K562 (cell line): ENCODE measurements around the gene ACO2. TPM values are rescaled to one million over a fixed set of nuclear protein-coding genes. Genes with fewer than 3 reads are reported as not detected.

Experiments
- ATAC-seq: fragments of 200-7000 bp; cut with Tn5 transposase; 3 replicates; pipeline ENCODE4 v1.9.1; 2020; ENCODE audit warnings: moderate library complexity
- BruUV-seq: library from RNA; stranded (reverse); fragments of 400-500 nt; replicated peaks from 2 replicates; lab custom pipeline; 2021; lab: Mats Ljungman, UMichigan
- CTCF ChIA-PET: fragments of 300-600 bp; formaldehyde crosslinking; extraction: SDS; loops from one replicate; lab custom pipeline; 2021; ENCODE audit warnings: low intra/inter-chr PET ratio; lab: Yijun Ruan, JAX
- POLR2A ChIA-PET: fragments of 300-600, 350-650 bp; sonication (Branson Sonifier 250); formaldehyde crosslinking; extraction: SDS; loops from one replicate; lab custom pipeline; 2021; ENCODE audit warnings: antibody characterized with exemption, inconsistent platforms; lab: Yijun Ruan, JAX
- DNase-seq, 4 experiments: peaks; one replicate each; pipeline versions ENCODE4 v3.0.0 to v3.0.0-alpha.2; 2011 to 2018; ENCODE audit warnings: low spot score in 3 of 4, mixed read lengths in 3 of 4; ENCODE audit errors: extremely low read depth in 1 of 4
- FAIRE-seq: peaks from 2 replicates; lab custom pipeline; 2011; peaks lifted over from hg19 to GRCh38; lab: Jason Lieb, UNC
- H2AFZ ChIP-seq: 2 replicates; pipeline ENCODE4 v1.6.0; 2011; ENCODE audit warnings: low read depth, low read length, control low read depth, inconsistent platforms
- H3K27ac ChIP-seq: fragments of 200-600 bp; 3 replicates; pipeline ENCODE4 v1.8.0; 2011; ENCODE audit warnings: low read depth, mild to moderate bottlenecking, control low read depth, inconsistent platforms, low read length, moderate library complexity, mixed read lengths; ENCODE audit errors: extremely low read depth
- H3K27me3 ChIP-seq, 2 experiments: fragments of 300-600 bp in 1 of 2; 2 replicates in 1 of 2; 3 replicates in 1 of 2; pipeline versions ENCODE4 v1.6.0 to v1.8.0; 2011; ENCODE audit warnings: inconsistent platforms in 2 of 2, low read length in 2 of 2, mild to moderate bottlenecking in 1 of 2, mixed read lengths in 1 of 2, moderate library complexity in 1 of 2; ENCODE audit not compliant: control insufficient read depth in 2 of 2, insufficient read depth in 2 of 2
- H3K36me3 ChIP-seq: fragments of 300-600 bp; 3 replicates; pipeline ENCODE4 v1.8.0; 2011; ENCODE audit warnings: mild to moderate bottlenecking, low read length, inconsistent platforms; ENCODE audit not compliant: control insufficient read depth, insufficient read depth
- H3K4me1 ChIP-seq, 2 experiments: fragments of 200-600 bp in 1 of 2; replicated peaks in 1 of 2; 2 replicates in 1 of 2; 3 replicates in 1 of 2; pipeline versions ENCODE4 v1.5.1 to v1.8.0; 2011; ENCODE audit warnings: inconsistent platforms in 2 of 2, low read length in 2 of 2, mild to moderate bottlenecking in 1 of 2, mixed read lengths in 1 of 2, moderate library complexity in 1 of 2; ENCODE audit not compliant: control insufficient read depth in 2 of 2, insufficient read depth in 2 of 2
- H3K4me2 ChIP-seq: 2 replicates; pipeline ENCODE4 v1.6.1; 2011; ENCODE audit warnings: low read length, control low read depth, inconsistent platforms, mixed read lengths; ENCODE audit not compliant: insufficient read depth
- H3K4me3 ChIP-seq: fragments of 200-600 bp; sonication (generic), shearing (Covaris generic); 2 replicates; pipeline ENCODE4 v1.5.1; 2016; ENCODE audit warnings: control low read depth, inconsistent platforms
- H3K79me2 ChIP-seq: fragments of 200-600 bp; 3 replicates; pipeline ENCODE4 v1.8.0; 2011; ENCODE audit warnings: low read length, inconsistent platforms; ENCODE audit not compliant: control insufficient read depth, insufficient read depth
- H3K9ac ChIP-seq, 2 experiments: 2 replicates each; pipeline versions ENCODE4 v1.6.0 to v1.6.1; 2011; ENCODE audit warnings: low read depth in 2 of 2, low read length in 2 of 2, control low read depth in 1 of 2, inconsistent platforms in 1 of 2, mild to moderate bottlenecking in 1 of 2, mixed read lengths in 1 of 2; ENCODE audit not compliant: insufficient read depth in 1 of 2
- H3K9me1 ChIP-seq: one replicate; pipeline ENCODE4 v1.6.0; 2011; ENCODE audit warnings: inconsistent platforms, mild to moderate bottlenecking, low read length, moderate library complexity; ENCODE audit not compliant: control insufficient read depth, insufficient read depth
- H3K9me3 ChIP-seq: replicated peaks from 2 replicates; pipeline ENCODE4 v1.5.1; 2011; ENCODE audit warnings: low read depth, low read length, inconsistent platforms; ENCODE audit not compliant: control insufficient read depth, insufficient read depth
- H4K20me1 ChIP-seq: replicated peaks from 2 replicates; pipeline ENCODE4 v1.6.1; 2011; ENCODE audit warnings: low read length, inconsistent platforms, mixed read lengths; ENCODE audit not compliant: control insufficient read depth, insufficient read depth
- EWSR1 ChIP-seq: fragments of 450-650 bp; IDR thresholded peaks from 2 replicates; pipeline ENCODE4 v1.6.1; 2018; ENCODE audit warnings: borderline replicate concordance, mild to moderate bottlenecking, low read depth, moderate library complexity; ENCODE audit not compliant: partially characterized antibody
- NR4A1 ChIP-seq, 2 experiments: fragments of 250-450 bp in 1 of 2; fragments of 450-650 bp in 1 of 2; sonication (Bioruptor Pico) in 1 of 2; IDR thresholded peaks; 2 replicates each; pipeline versions ENCODE4 v1.4.0 to v1.6.1; 2016 to 2020; ENCODE audit warnings: mild to moderate bottlenecking in 2 of 2, missing compliant biosample characterization in 1 of 2, missing genetic modification characterization in 1 of 2, moderate library complexity in 1 of 2
- ZNF217 ChIP-seq: sonication (generic); formaldehyde crosslinking; IDR thresholded peaks from 2 replicates; pipeline ENCODE4 v1.8.0; 2022; ENCODE audit warnings: mild to moderate bottlenecking, missing genetic modification reagents
- ZNF707 ChIP-seq: fragments of 250-450 bp; sonication (Bioruptor Pico); conservative IDR thresholded peaks from 2 replicates; pipeline ENCODE4 v1.8.0; 2022; ENCODE audit warnings: inconsistent platforms, mild to moderate bottlenecking, moderate library complexity
- WGBS: fragments of 100-300 bp; shearing (Covaris generic); methylation state at CpG from one replicate; pipeline ENCODE4 v1.1.6; 2016; ENCODE audit warnings: low coverage, mixed read lengths; ENCODE audit not compliant: insufficient coverage; ENCODE audit errors: missing lambda C conversion rate; 5-methylcytosine and 5-hydroxymethylcytosine counted together
- in situ Hi-C: fragments of 300-500 bp; cut with MboI; formaldehyde crosslinking; loops from 4 replicates; pipeline ENCODE4 v1.15.0; 2018; ENCODE audit warnings: inconsistent platforms, mixed read lengths
- intact Hi-C: fragments of 100-400 bp; cut with micrococcal nuclease; formaldehyde crosslinking; loops from 2 replicates; pipeline ENCODE4 v1.14.2; 2022
- polyA plus RNA-seq, 8 experiments: library from polyadenylated mRNA; depleted of rRNA in 4 of 8; stranded (reverse) in 5 of 8; unstranded in 3 of 8; fragments of >200 nt; fragmentation: Nextera tagmentation in 2 of 8; fragmentation: Illumina TruSeq in 1 of 8; extraction: Ambion mirVana in 2 of 8; extraction: Trizol in 1 of 8; gene quantifications; 2 replicates each; pipeline versions ENCODE4 v1.2.1 to v1.2.3, GENCODE V29; 2011 to 2014; ENCODE audit warnings: inconsistent platforms in 1 of 8, missing spikeins in 1 of 8
- total RNA-seq, 7 experiments: library from RNA; depleted of rRNA in 6 of 7; stranded (reverse); fragments of >200 nt in 6 of 7; fragmentation: Illumina TruSeq in 2 of 7; extraction: Trizol in 2 of 7; gene quantifications; 2 replicates each; pipeline versions ENCODE4 v1.2.1 to v1.2.3, GENCODE V29; 2011 to 2021; ENCODE audit warnings: low replicate concordance in 1 of 7
- TF ChIP-seq, protein P1 (sequence below), 2 experiments: fragments of 450-650 bp in 1 of 2; IDR thresholded peaks; 2 replicates each; pipeline ENCODE4 v1.6.1; 2011 to 2017; ENCODE audit warnings: low read depth in 2 of 2, antibody characterized with exemption in 1 of 2, borderline replicate concordance in 1 of 2, low read length in 1 of 2, mild to moderate bottlenecking in 1 of 2, mixed read lengths in 1 of 2; ENCODE audit not compliant: control insufficient read depth in 1 of 2

Gene ACO2
- total and polyA plus RNA-seq, 9 of the 15 experiments (the other 6 are each of a cell fraction or from before 2014, with no cell fraction given) = 16.2 to 119 (median 43.2) TPM

DNA sequence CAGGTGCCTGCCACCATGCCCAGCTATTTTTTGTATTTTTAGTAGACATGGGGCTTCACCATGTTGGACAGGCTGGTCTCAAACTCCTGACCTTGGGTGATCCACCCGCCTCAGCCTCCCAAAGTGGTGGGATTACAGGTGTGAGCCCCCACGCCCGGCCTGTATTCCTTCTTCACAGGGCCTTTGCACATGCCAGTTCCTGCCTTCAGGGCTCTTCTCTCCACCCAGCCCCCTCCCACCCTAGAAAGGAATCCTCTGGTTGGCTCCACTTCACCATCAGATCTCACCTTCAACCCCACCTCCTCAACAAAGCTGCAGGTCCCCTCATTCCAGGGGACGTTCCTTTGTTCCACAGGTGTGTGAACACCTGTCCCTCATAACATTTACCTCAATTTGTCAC, 73.3 kb downstream of the ACO2 start:
- peaks cover 22% of the 10 kb centered on the region for H4K20me1 ChIP-seq
- H3K27ac ChIP-seq = no peak overlapping the region
- H3K9me3 ChIP-seq = no peaks in the 10 kb centered on the region
- in situ Hi-C loops = no loop called here
- H2AFZ ChIP-seq = no peak overlapping the region
- TF ChIP-seq, protein P1, sequence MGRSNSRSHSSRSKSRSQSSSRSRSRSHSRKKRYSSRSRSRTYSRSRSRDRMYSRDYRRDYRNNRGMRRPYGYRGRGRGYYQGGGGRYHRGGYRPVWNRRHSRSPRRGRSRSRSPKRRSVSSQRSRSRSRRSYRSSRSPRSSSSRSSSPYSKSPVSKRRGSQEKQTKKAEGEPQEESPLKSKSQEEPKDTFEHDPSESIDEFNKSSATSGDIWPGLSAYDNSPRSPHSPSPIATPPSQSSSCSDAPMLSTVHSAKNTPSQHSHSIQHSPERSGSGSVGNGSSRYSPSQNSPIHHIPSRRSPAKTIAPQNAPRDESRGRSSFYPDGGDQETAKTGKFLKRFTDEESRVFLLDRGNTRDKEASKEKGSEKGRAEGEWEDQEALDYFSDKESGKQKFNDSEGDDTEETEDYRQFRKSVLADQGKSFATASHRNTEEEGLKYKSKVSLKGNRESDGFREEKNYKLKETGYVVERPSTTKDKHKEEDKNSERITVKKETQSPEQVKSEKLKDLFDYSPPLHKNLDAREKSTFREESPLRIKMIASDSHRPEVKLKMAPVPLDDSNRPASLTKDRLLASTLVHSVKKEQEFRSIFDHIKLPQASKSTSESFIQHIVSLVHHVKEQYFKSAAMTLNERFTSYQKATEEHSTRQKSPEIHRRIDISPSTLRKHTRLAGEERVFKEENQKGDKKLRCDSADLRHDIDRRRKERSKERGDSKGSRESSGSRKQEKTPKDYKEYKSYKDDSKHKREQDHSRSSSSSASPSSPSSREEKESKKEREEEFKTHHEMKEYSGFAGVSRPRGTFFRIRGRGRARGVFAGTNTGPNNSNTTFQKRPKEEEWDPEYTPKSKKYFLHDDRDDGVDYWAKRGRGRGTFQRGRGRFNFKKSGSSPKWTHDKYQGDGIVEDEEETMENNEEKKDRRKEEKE (IDR thresholded peaks at IDR 0.05; ENCODE audit: borderline replicate concordance in 1 of 2, control insufficient read depth in 1 of 2, low read depth in 2 of 2, low read length in 1 of 2) = no peak
- TF ChIP-seq ZNF217 (no peak), NR4A1 (CRISPR knock-in tag; IDR thresholded peaks at IDR 0.05) (no peak), NR4A1 (tag; IDR thresholded peaks at IDR 0.05) (no peak), ZNF707 (CRISPR knock-in tag) (no peak), EWSR1 (no peak)
- H3K9ac ChIP-seq = peak overlapping the region; percentile 74 to 94; a peak in 2 of 4 replicates
- peaks cover 43% of the 10 kb centered on the region for H3K36me3 ChIP-seq
- FAIRE-seq = no peak
- H3K9me1 ChIP-seq = peaks cover 3% of the 10 kb centered on the region
- peak overlapping the region; percentile 93; the same call in 1 of the 2 replicates for H3K4me3 ChIP-seq
- POLR2A ChIA-PET = interaction anchor here (0.6 to 0.7 kb wide), 2 partner anchors 12 to 48 kb away, joined by 3 to 4 read pairs; partner anchors contain the start of gene PMM1
- no TSS peak for BruUV-seq
- no peaks in the 10 kb centered on the region for H3K27me3 ChIP-seq
- H3K4me2 ChIP-seq = peak overlapping the region; percentile 89
- WGBS = 65% methylated on average over 4 of the region's 4 CpGs
- no peak for ATAC-seq
- H3K4me1 ChIP-seq = peaks cover 36 to 50% of the 10 kb centered on the region in 2 experiments; a peak in 4 of 5 replicates
- intact Hi-C loops = loop anchor here (5.0 kb wide), 1 partner anchor 45 kb away; the partner anchor contains the start of gene PMM1
- no peak for DNase-seq
- CTCF ChIA-PET = no interaction called here
- H3K79me2 ChIP-seq = peaks cover 64% of the 10 kb centered on the region
